NCI-H2227 treated with DMSO at 0.1 percent for 48 hours (cell line): ENCODE results near the gene LILRB4.
"Not testable (repeated sequence)": the region's sequence is repeated elsewhere in the genome, so short reads cannot be mapped to it uniquely, and the experiment has no call there.

Source experiments
- DNase-seq: peaks from one replicate; lab custom pipeline; 2025; lab: John Stamatoyannopoulos, UW

LILRB4 gene

GRCh38 chr19:54650108-54650655, 12.6 kb upstream of the LILRB4 start:
- no peak for DNase-seq

- peak; percentile 29 for DNase-seq
Measured at GRCh38 chr19:54653181-54653809, 9.5 kb upstream of the LILRB4 start.

DNA sequence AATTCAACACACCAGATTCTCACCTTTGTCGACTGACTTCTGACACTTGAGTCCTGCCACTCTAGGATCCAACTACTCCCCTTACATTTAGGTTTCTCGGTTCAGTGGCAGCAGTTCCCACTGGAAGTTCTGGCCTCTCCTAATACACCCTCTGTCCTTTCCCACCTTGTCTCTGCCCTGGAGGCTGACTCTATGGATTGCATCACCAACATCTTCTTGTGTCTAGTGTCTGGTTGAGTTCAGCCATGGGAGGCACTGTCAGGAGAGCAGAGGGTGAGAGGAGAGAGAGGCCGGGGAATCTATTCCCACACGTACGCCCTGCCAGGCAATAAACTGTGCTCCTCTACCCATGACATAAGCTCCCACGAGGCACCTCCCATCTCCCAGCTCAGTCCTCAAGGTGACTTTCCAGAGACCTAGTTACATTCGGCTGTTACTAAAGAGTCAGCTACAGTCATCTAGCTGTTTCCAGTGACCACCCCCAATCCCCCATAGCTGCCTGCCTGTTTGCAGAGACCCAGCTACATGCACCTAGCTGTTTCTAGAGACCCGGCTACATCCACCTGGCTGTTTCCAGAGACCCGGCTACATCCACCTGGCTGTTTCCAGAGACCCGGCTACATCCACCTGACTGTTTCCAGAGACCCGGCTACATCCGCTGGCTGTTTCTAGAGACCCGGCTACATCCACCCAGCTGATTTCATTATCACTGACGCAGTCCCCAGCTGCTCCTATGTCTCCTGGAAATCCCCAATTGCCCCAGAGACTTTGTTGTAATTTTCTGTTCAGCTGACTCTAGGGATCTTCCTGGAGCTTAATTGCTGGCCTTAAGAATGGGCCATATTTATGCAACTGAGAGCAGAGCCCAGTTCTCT, 8.1 kb upstream of the LILRB4 start:
- DNase-seq = no peak

- DNase-seq = no peak
Measured at GRCh38 chr19:54659300-54659699, 3.5 kb upstream of the LILRB4 start.

GRCh38 chr19:54660306-54660705, 2.5 kb upstream of the LILRB4 start:
- DNase-seq = no peak

DNA sequence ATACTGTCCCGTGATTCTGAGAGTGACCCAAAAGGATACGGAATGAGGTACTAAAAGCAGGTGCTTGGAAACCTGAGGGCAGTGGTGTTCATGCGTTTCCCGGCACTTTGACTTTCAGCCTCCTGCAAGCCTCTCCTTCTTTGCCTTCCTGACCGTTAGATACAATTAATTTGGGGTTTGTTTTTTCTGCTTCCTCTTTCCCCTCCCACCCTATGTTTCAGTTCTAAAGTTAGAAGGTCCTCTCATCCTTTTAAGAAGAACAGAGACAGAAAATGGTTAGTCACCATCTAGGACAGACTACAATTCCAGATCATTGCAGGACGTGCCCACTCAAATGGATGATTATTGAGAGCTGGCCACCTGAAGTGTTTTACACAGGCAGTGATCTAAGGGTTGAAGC, 1.8 kb upstream of the LILRB4 start:
- no peak for DNase-seq

DNA sequence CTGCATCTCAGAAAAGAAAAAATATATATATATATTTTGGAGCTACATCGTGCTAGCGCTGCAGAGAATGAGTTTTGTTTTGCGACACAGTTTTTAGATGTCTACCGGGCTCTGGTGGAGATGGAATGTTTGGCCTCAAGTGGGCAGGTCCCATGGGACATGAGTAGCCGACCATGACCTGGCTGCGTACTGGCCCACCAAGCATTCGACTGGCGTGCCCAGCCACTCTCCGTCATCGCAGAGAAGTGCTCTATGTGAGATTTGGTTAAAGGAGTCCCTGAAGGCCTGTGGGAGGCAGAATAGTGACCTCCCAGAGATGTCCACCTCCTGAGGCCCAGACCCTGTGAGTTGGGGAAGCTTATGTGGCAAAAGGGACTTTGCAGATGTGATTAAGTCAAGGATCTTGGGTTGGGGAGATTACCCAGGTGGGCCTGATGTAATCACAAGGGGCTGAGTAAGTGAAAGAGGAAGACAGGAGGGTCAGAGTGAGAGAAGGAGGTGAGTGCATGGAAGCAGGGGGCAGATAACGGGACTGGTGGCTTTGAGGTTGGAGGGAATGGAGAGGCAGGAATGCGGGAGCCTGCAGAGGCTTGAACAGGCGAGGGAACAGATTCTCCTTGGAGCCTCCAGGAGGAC, 821 bp upstream of the LILRB4 start:
- no peak for DNase-seq

- DNase-seq = no peak
Measured at GRCh38 chr19:54665530-54665929, 2.7 kb downstream of the LILRB4 start.

- DNase-seq = no peak
Measured at GRCh38 chr19:54667217-54667616, 4.4 kb downstream of the LILRB4 start.

DNA sequence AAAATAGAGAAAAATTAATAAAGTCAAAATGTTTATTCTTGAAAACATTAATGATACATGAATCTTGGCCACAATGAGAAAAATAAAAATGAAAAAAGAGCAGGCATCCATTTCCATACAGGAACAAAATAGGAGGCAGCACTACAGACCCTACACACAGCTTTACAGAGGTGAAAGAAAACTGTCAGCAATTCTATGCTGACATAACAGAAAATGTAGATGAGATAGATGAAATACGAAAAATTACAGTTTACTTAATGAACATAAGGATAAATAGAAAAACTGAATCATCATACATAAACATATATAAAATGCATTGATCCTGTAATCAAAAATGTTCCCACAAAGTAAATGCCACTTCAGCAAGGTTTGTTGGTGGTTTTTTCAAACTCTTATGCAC, 5.6 kb downstream of the LILRB4 start:
- DNase-seq = no peak

- DNase-seq = no peak
Measured at GRCh38 chr19:54670576-54671357, 8.0 kb downstream of the LILRB4 start.

DNA sequence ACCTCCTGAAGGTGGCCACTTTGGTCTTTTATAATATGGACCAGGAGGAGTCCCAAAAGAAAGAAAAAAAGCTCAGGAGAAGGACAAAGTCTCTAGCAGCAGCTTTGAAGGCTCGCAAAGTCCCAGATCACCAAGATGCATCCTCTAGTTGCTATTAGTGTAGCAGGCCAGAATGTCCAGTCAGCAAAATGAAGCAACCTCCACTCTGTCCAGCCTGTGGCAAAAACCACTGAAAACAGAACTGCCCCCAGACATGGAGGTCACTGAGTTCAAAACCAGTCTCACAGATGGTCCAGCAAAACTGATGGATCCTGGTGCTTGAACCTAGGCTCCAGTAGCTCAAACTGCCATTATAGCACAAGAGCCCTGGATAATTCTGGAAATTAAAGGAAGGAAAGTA, 10.4 kb downstream of the LILRB4 start:
- DNase-seq = no peak

- DNase-seq = peak; percentile 48
Measured at GRCh38 chr19:54674021-54674617, 11.3 kb downstream of the LILRB4 start.

DNA sequence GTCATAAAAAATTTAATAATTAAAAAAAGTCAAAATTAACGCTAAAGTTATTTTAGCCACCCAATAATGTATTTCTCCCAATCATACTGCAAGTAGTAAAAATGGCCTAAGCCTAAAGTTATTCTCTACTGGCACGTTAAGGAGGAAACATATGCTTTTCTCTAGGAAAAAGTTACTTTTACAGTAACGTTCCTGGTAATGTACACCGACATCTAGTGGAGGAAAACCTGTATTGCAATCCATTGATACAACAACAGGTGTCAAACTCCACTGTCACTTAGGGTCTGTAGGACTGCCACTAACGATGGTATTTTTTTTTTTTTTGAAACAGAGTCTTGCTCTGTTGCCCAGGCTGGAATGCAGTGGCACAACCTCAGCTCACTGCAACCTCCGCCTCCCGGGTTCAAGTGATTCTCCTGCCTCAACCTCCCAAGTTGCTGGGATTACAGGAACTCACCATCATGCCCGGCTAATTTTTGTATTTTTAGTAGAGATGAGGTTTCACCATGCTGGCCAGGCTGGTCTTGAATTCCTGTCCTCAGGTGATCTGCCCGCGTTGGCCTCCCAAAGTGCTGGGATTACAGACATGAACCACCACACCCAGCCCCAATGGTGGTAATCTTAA, 13.5 kb downstream of the LILRB4 start:
- peak; percentile 53 for DNase-seq

DNA sequence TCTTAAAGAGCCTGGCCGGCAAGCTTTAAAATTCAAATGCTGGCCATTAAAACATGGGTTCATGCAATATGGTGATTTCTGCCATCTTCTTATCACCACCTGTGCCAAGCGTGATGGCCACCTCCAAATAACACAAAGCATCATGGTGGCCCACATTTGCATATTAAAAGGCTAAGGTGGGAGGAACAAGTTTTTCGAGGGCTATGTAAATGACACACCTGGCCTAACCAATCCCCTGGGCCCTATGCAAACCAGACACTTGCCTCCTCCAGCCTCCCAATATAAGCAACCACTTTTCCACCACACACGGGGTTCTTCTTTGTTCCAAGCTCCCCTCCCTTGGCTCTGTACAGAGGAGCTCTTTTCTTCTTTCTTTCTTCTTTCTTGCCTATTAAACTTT, 14.4 kb downstream of the LILRB4 start:
- no peak for DNase-seq

GRCh38 chr19:54681596-54681995, 18.8 kb downstream of the LILRB4 start:
- not testable (repeated sequence) for DNase-seq

DNA sequence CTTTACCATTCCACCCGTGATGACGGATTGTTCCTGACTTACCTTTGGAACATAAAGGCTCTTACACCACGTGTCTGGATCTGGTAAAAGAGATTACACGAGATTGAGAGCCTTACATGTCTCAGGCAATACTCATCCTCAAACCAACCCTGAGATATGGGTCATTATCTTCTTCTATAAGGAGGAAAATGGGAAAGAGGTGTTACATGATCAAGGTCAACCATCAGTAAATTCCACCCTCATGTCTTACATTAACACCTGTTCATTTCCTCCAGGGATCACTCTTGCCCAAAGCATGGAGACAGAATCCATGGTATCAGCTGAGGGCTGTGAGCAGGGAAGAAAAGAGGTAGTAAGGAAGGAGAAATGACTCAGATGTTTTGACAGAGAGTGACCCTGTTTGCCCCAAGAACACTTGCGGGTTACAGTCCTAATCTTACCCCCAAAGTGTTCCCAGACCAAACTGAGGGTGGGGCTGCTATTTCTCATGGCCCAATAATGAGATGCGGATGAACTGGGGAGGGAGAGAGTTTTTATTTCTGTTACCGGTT, 19.6 kb downstream of the LILRB4 start:
- no peak for DNase-seq

- no peak for DNase-seq
Measured at GRCh38 chr19:54684527-54684926, 21.7 kb downstream of the LILRB4 start.

DNA sequence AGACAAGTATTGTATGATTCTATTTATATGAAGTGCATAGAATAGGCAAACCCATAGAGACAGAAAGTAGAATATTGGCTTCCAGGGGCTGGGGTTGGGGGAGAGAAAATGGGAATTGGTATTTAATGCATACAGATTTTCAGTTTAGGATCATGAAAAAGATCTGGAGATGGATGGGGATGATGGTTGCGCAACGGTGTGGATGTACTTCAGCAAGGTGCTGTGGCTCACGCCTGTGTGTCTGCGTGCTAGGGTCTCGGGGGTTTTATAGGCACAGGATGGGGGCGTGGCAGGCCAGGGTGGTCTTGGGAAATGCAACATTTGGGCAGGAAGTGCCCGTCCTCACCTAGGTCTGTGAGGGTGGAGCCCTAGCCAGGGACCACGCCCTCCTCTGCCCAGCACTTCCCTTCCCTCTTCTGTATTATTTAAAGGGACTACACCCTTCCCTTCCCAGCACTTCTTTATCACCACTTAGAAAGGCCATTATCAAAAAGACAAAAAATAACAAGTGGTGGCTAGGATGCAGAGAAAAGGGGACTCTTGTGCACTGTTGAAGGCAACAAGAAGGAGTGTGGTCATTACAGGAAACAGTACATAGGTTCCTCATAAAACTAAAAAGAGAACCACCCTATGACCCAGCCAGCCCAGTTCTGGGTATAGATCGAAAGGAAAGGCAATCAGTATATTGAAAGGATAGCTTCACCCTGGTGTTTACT, 29.0 kb downstream of the LILRB4 start:
- DNase-seq = no peak

- no peak for DNase-seq
Measured at GRCh38 chr19:54692298-54692615, 29.5 kb downstream of the LILRB4 start.
